HG02852 (cell line): Measurements from ENCODE around the gene SAP30.

Experiments
- ATAC-seq: cut with Tn5 transposase; IDR thresholded peaks from one replicate; pipeline ENCODE4 v1.9.1; 2021; ENCODE audit warnings: mild to moderate bottlenecking, moderate library complexity; ENCODE audit not compliant: unreplicated experiment

Gene SAP30

GRCh38 chr4:173414456-173414855 is 43.7 kb downstream of the SAP30 start:
- ATAC-seq = no peak

DNA sequence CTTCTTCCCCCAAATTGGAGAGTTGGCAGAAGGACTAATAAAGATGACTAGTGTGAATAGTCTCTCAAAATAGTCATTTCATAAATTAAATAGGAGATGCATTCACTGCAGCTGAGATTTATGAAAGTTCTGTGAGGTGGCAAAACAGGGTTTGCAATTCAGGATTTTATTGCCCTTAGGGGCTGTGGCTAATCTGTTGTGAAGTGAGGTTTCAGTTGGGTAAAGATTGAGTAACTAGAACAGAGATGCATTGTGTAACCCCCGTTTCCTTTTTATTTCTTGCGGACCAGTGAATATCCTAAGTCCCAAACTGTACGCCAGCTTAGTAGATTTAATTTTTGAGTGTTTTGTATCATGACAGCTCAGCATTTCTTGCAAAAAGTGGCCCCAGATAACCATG is 44.3 kb downstream of the SAP30 start:
- no peak for ATAC-seq

DNA sequence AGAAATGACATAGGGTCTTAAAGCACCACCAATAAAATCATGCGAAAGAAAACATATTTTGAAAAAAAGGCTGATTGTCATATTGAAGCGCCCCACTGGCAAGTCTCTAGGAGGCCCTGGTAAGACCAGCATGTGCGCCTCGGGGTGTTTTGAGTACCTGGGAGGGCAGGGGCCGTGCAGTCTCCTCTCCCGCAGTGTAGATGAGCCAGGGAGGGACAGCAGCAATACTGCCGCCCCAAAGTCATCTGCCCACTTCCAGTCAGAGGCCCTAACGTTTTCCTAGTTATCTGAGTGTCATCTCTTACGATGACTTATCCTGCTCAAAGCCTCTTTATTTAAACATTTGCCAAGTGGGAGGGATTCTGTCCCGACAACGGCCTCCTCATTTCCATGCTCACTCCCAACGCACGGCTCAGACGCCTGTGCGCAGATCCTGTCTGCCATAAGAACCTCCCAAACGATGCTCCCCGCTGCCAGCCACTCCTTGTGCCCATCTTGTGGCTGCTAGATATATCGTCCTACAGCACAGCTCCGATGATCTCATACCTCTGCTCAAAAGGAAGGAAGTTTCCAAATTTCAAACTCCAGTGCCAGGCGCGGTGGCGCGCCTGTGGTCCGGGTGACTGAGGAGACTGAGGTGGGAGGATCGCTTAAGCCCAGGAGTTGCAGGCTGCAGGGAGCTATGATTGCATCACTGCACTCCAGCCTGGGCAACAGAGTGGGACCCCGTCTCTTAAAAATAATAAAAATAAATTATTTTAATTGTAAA is 45.3 kb downstream of the SAP30 start:
- ATAC-seq = no peak

DNA sequence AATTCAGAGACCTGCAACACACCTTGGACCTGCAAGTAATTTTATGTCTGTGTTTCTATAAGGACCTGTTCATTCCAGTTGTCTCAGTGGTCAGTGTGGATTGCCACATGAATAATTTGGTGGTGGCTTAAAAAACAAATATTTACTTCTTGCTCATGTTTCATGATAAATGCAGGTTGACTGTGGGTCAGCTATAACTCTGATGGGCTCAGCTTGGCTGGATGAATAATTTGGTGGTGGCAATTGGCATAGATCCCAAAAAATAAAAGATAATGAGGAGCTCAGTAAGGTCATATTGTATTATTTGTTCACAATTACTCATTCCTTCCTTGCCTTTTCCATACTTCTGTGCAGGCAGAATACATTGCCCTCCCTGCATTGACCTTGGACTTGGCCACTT is 47.1 kb downstream of the SAP30 start:
- ATAC-seq = no peak

DNA sequence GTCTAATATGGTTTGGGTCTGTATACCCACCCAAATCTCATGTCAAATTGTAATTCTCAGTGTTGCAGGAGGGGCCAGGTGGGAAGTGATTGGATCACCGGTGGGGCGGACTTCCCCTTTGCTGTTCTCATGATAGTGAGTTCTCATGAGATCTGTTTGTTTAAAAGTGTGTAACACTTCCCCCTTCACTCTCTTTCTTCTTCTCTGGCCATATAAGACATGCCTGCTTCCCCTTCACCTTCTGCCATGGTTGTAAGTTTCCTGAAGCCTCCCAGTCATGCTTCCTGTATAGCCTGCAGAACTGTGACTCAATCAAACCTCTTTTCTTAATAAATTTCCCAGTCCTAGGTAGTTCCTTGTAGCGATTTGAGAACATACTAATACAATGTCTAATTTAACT is 47.9 kb downstream of the SAP30 start:
- ATAC-seq = no peak

- ATAC-seq = no peak
Measured at GRCh38 chr4:173420324-173420752, 49.6 kb downstream of the SAP30 start.

DNA sequence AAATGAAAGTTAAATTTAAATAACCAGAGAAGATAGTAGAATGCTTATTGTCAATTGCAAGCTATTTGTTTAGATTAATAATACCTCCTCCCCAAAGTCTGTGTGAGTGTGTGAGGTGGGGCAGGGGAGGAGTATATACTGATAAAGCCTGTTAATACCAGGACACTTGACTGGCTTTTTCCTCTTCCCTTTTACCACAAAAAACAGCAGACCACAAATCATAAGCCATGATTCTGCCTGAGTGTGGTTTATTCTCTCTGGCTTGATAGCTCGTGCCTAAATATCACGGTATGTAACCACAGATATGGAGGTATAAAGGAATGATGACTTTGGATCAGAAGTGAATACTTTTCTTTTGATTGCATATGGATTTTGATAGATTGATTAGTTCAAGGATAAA is 50.0 kb downstream of the SAP30 start:
- no peak for ATAC-seq

DNA sequence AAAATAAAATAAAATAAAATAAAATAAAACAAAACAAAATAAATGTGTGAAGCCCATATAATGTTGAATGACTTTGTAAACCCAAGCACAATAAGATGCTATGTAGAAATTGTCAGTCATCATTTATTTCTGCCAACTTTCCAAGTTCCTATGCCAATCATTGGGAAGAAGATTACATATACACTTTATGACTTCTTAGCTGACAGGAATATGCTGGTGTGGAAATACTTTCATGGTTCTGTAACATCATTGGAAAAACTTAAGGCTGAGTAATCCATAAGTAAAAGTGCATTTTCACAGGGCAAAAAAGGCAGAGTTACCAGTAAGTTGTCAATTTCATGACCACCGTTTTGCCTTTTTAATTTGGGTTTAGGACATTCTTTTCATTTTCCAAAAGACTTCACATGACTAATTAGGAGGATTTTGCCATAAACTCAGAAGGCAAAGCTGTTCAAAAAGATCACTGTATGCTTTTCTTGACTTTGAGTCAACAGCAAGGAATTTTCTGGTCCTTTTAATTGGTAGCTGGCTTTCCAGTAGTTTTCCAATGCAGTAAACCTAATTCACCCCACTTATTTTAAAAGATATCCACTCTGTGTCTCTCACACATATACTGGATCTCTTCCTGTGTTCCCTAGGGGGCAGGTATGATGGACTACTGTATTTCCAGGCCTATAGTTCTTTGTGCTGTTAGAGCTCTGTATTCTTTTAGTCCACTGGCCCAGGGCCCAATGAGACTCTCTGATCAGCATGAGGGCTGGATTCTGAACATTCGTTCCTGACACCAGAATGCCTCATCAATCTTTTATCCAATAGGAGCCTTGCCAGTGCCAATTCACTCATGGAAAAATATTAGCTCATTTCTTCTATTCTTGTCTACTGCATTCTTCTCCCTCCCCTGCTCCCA is 54.4 kb downstream of the SAP30 start:
- ATAC-seq = no peak

DNA sequence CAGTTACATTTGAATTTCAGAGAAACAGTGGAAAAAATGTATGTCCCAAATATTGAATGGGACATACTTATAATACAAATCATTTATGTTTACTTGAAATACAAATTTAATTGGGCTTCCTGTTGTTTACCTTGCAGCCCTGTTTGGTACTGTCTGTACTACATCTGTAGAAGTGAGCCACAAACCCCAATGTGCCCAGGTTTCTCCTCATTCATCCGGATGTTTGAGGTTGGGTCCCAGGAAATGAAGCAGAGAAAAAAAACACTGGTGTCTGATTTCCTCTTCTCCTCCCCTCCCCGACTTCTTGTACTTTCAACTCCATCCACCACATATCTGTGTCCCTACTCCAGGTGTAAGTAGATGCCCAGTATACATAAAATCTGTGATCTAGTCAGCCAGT is 55.3 kb downstream of the SAP30 start:
- ATAC-seq = no peak
